GM21529 (cell line): ENCODE measurements around the gene PPA1.
A peak's percentile ranks its signal among the peaks of the same experiment; 100 is the strongest.
"Not testable (repeated sequence)": the region's sequence is repeated elsewhere in the genome, so short reads cannot be mapped to it uniquely, and the experiment has no call there.

ENCODE experiments used
- ATAC-seq: cut with Tn5 transposase; IDR thresholded peaks from one replicate; pipeline ENCODE4 v1.9.1; 2021; ENCODE audit not compliant: unreplicated experiment

PPA1 gene

DNA sequence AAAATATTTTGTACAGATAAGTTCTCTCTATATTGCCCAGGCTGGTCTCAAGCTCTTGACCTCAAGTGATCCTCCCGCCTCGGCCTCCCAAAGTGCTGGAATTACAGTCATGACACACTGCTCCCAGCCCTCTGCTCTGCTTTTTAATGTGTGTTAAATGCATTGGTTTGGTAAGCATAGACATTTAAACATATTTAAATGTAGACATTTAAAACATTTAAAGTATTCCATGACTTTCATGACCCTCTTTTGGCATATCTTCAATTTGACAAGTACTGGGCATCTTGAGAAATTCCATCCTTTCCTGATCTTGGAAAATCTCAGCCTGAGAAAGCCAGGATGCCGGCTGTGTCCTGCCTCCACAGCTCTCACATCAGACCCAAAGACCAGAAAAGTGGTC is 57.7 kb downstream of the PPA1 start:
- no peak for ATAC-seq

DNA sequence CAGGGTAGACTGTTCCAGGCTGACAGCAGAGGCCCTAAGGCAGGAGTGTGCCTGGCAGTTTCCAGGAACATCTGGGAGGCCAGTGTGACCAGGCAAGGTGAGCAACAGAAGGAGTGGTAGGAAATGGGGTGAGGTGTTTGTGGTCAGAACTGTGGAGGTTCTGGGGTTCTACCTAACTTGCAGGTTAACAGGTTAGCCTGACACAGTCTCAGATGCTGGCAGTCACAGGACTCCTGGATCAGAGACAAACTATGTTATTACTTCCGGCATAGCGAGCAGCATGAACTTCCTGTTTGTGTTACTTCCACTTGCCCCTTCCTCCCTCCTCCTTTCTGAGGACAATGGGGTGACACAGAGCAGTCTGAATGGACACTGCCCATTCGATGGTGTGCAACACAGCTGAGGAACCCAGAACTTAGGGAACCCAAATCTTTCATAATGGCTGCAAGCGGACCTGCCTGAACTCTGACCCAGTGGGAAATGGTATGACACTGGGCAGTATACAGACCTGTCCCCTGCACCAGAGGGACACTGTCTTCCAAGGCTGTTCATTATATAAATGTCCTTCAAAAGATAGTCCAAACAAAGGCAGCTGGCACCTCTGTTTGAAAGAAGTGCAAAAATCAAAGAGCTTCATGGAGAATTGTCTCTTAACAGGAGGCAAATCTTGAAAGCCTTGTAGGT is 59.0 kb downstream of the PPA1 start:
- ATAC-seq, result no peak

DNA sequence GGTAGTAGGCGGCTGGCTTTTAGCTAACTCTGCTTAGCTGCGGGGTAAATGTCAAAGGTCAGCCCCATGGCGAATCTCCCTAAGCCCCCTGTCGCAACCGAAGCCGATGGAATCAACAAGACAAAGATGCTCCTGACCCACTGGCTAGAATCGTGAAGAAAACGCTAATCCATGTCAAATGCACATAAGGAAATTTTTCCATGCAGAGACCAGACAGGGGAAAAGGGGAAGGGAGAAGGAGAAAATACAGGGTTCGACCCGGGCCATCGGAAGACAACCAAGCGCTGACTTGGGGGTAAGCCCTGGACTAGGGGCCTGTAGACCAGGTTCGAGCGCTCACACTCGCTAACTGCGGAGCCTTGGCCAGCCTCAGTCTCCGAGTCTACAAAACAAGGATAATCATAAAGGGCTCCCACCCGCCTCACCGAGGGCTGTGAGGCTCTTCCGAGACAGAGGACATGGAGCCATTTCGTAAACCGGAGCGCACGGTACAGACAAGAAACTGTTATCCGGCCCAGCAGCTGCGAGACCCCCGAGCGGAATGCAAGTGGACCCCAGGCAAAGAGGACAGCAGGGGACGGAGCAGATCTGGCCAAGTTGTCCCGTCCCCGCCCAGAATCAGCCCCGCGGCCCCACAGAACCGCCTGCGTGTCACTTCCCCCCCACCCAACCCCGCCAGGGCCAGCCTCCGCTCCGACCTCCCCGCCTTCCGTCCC is 63.4 kb downstream of the PPA1 start:
- ATAC-seq, result no peak

DNA sequence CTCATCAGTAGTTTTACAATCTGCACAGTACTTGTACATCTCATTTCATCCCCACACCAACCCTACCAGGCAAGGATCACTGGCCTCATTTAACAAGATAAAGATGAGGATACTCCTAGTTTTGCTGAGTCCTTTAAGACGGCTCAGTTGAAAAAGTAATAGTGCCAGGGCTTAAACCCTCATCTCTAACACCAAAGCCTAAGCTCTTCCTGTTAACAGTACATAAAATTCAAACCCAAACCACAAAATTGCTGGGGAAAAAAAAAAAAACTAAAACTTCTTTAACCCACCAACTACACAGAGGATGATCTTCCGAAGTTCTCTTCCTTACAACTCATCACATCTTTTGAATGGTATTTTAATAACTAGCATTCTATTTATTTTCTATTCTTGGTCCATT is 64.2 kb downstream of the PPA1 start:
- ATAC-seq, result no peak

DNA sequence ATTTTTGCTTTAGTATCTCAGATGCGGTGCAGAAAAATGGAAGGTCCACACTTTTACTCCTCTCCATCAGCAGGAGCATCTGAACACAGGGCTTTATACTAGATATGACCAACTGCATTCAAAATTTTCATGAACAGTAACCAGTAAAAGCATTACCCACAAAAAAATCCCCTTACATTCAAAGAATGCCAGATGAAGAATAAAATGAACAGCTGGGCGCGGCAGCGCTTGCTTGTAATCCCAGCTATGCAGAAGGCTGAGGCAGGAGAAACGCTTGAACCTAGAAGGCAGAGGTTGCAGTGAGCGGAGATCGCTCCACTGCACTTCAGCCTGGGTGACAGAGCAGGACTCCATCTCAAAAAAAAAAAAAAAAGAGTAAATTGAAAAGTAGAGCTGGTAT is 66.0 kb downstream of the PPA1 start:
- ATAC-seq, result no peak

DNA sequence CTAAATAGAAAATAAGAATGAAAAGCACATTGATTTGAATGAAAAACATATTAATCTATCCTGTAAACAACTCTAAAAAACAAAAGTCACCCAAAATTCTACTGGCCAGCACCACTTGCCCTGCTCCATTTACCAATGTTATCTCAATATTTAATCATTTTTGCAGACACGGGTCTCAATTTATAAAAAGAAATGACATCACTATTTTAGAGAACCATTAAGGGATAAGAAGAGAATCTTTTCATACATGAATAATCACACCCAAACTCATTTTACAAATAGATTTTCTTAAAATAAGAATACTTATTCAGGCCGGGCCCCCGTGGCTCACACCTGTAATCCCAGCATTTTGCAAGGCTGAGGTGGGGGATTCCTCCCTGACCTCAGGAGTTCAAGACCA is 66.8 kb downstream of the PPA1 start:
- no peak for ATAC-seq

DNA sequence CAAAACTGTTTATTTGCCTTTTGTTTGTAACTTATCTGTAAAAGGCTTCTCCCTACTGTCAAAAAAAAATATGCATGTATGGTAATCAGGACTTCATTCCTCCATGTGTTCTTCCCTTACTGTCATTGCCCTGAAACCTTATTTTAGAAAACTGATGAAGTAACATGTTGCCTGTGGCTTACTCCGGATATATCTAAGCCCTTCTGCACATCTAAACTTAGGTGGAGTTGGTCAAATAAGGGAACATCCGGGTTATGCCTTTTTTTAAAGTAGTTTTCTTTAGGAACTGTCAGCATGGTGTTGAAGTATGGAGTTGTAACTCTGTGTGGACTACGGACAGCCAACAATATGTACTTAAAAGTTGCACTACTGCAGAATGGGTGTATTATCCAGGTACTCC is 69.1 kb downstream of the PPA1 start:
- no peak for ATAC-seq

DNA sequence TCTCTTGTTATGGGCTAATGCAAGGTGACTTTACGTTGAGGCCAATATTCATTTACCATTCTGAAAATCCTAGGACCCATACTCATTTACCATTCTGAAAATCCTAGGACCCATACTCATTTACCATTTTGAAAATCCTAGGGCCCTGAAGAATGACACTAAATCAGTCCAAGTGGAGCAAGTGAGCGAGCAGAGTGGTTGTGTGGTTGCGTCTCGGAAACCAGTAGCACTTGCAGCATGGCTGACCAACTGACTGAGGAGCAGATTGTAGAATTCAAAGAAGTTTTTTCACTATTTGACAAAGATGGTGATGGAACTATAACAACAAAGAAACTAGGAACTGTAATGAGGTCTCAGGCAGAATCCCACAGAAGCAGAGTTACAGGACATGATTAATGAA is 69.8 kb downstream of the PPA1 start:
- no peak for ATAC-seq

DNA sequence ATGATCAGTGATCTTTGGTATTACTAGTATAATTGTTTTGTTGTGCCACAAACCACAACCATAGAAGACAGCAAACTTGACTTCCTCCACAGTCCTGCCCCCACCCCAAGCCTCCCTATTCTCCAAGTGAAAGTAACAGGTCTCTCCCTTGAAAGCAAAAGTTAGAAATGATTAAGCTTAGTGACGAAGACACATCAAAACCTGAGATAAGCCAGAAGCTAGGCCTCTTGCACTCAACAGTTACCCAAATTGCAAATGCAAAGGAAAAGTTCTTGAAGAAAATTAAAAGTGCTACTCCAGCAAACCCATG is 70.4 kb downstream of the PPA1 start:
- peak; percentile 84 for ATAC-seq

DNA sequence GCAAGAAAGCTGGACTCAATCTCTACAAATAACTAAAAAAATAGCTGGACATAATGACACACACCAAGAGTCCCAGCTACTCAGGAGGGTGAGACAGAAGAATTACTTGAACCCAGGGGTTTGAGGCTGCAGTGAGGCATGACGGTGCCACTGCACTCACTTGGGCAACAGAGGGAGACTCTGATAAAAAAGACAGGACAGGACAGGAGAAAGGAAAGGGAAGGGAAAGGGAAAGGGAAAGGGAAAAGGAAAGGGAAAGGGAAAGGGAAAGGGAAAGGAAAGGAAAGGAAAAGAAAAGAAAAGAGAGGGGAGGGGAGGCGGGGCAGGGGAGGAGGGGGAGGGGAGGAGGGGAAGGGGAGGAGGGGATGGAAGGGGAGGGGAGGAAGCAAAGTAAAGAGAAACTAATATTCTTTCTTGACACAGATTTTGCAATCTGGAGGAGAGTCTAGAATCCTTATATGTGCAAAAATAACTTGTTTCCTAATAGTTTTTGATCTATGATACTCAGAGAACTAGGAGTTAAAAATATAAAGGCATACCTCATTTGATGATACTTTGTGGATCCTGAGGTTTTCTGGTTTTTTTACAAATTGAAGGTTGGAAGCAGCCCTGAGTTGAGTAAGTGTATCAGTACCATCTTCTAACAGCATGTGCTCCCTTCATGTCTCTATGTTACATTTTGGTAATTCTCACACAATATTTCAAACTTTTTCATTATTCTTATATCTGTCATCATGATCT is 70.9 kb downstream of the PPA1 start:
- no peak for ATAC-seq

DNA sequence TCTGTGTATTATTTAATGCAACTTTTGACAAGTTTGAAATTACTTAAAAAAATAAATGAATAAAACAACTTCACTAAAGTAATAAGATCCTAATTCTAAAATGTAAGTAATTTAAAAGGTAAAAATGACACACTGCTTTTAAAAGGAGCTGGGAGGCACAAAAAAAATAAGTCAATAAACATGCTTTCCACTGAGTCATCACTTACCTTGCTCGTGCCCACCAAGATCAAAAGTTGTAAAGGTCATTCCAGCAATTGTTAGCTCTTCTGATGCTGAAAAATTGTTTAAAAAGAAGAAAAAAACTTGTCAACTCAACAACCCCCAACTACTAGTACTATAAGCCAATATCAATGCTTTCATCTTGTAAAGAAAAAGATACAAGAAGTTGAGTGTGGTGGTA is 72.4 kb downstream of the PPA1 start:
- ATAC-seq, result no peak

DNA sequence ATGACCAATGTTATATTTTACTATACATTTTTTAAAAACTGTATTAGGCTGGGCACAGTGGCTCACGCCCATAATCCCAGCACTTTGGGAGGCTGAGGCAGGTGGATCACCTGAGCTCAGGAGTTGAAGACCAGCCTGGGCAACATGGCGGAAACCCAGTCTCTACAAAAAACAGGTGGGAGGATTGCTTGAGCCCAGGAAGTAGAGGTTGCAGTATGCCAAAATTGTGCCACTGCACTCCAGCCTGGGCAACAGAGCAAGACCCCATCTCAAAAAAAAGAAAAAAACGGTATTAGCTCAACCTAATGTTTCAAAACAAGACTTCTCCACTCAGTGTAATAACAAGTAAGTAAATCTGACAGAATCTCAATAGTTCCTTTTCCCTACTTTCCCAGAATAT is 73.9 kb downstream of the PPA1 start:
- ATAC-seq, result not testable (repeated sequence)

DNA sequence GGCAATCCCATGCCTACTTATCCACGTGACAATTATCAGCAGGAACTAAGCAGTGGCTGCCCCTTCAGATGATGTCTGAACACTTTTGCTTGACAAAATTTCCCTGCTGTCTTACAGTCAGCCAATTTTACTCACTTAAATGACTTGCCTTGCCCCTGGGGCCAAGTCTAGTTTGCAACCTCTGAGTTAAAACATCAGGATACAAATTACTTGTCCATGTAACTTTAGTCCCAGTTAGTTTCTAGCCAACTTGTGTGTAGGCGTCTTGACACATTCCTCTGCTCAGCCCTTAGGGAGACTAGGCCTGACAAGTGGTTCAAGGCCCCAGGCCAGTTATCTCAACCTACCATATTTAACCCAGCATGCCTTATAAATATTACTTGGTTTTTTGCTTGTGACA is 75.1 kb downstream of the PPA1 start:
- no peak for ATAC-seq

DNA sequence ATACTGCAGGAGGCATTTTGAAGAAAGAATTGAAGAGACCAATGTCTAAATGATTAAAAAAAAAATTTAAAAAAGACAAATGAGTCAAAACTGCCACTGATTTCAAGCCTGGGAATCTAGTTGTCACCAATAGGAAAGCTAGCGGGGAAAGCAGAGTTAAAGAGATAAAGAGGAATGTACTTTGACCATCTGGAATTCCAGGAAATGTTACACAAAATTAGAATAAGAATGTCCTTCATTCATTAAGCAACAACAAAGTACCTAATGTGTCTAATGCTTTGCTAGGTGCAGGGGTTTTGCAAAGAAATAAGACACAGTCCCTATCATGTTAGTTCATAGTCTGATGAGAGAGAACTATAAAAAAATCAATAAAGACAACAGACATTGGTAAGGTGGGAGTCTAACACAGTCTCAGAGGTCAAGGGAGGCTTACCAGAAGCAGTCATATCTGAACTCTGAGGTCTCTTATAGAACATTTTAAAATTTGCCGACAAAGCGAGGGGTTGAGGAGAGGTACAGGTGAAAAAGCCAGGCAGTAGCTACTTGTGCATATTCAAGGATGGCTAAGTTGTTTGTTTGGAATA is 77.9 kb downstream of the PPA1 start:
- no peak for ATAC-seq
